NT2/D1 (cell line): ENCODE data around the gene SLC41A1.

Experiments
- SUZ12 ChIP-seq: IDR thresholded peaks from 2 replicates; pipeline ENCODE4 v1.6.1; 2011; ENCODE audit not compliant: insufficient read length, insufficient read depth; ENCODE audit errors: extremely low read depth
- YY1 ChIP-seq: IDR thresholded peaks from 2 replicates; pipeline ENCODE4 v1.6.1; 2011; ENCODE audit not compliant: insufficient read length, insufficient read depth

GRCh38 chr1:205787287-205787916 lies 25.6 kb downstream of the SLC41A1 start:
- TF ChIP-seq YY1 (no peak), SUZ12 (no peak)
